Measurements from ENCODE around the gene MYLK4.
"Not testable (repeated sequence)": the region's sequence is repeated elsewhere in the genome, so short reads cannot be mapped to it uniquely, and the experiment has no call there.

The MYLK4 gene

DNA sequence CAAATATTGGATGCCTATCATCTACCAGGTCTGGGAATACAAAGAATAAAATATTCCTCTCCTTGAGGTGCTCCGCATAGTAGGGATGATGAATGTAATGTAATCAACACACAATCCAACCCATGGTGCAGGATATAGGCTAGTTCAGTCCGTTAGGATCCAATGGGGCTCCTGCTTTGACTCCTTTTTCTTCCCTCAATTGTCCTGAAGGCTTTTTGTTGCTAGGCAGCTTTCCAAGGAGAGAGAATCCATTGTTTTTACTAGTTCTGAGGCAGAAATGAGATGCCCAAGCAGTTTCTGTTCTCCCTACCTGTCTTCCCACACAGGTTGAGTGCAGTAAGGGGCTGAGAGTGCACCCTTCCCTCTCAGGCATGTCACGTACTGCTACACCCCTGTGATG is 26.5 kb upstream of the MYLK4 start:
- no peak for DNase-seq

DNA sequence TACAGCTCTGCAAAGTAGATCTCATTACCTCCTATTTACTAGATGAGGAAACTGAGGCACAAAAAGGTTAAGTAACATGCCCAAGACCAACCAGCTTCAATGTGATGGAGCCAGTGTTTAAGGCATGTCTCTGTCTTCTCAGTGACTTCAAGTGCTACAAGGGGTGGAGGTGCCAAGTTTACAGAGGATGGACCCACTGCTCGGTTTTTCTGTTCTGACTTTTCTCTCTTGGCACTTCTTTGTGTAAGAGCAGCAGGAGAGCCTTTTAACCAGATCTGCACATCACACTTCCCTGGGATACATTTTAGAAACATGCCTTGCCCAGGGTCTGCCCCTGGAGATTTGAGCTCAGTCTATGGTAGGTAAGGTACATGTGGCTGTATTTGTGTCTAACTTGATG is 24.3 kb upstream of the MYLK4 start:
- no peak for DNase-seq

DNA sequence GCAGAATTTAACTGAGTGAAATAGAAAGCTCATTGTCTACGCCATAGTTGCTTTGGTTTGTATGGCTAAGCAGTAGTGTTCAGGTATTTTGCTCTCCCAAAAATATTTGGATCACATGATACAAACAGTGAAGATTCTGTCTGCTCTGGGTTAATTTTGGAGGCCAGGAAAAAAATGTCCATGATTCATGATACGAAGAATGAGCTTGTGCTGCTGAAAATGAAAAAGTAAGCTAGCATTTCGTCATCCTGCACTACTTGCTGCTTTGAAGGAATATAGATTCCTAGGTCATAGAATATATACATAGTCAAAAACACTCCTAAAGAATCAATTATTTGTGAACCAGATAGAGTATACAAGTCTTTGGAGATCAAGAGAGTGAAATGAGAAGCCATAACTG is 22.7 kb upstream of the MYLK4 start:
- DNase-seq, result no peak

DNA sequence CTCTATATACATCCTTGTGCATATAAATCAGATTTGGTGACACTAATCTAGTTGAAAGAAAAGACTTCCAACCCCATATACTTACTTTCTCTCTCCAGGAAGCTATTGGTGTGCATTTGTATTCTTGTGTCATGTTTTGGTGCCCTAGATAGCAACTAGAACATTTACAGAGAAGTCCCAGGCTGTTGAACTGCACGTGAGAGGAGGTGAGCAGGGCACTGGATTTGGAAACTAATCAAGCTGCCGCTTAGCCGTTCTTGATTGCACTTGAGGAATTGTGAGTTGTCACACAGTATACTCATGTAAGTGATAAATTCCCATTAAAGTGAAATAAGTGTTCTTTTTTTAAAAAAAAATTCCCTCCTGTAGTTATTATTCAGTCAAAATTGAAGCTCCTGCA is 22.1 kb upstream of the MYLK4 start:
- no peak for DNase-seq

DNA sequence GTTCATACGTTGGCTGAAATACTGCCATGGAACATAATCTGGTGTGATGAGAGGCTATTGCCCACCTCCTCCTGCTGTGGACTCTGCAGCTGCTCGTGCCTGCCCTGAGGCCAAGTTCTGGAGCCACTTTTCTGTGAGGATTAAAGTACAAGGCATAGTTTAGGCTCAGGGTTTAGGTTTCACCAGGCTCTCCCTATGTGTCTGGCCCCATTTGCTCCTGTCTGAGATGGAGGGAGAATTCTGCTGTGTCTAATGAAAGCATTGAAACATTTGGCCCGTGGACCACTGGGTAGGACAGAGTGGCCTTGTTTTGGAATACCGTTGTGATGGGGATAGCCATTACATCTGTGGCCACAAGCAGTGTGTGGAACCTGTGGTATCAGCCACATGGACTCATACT is 20.4 kb upstream of the MYLK4 start:
- no peak for DNase-seq

DNA sequence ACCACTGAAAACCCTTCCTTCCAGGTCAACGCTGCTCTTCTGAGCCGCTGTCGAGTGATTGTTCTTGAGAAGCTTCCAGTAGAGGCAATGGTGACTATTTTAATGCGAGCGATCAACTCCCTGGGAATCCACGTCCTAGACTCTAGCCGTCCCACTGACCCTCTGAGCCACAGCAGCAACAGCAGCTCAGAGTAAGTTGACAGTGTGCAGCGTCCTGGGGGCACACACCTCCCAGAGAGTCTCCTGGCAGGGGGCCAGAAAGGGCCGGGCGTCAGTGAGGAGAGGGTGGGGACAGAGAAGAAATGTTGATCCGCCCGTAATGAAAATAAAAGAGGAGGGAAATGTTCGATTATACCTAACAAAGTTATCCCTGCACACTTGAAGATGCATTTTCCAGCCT is 19.4 kb upstream of the MYLK4 start:
- DNase-seq, result no peak

DNA sequence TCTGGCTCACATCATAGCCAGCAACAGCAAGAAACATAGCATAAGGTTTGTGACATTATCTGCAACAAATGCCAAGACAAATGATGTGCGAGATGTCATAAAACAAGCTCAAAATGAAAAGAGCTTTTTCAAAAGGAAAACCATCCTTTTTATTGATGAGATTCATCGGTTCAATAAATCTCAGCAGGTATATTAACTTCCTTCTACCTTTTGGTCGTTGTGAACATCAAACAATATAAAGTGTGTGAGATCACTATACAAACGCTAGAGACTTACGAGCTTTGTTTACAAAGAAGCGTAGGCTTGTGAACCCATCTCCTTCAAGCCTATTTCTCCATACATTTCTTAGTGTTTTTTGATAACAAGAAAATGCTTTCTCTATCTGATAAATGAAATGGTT is 18.0 kb upstream of the MYLK4 start:
- no peak for DNase-seq

DNA sequence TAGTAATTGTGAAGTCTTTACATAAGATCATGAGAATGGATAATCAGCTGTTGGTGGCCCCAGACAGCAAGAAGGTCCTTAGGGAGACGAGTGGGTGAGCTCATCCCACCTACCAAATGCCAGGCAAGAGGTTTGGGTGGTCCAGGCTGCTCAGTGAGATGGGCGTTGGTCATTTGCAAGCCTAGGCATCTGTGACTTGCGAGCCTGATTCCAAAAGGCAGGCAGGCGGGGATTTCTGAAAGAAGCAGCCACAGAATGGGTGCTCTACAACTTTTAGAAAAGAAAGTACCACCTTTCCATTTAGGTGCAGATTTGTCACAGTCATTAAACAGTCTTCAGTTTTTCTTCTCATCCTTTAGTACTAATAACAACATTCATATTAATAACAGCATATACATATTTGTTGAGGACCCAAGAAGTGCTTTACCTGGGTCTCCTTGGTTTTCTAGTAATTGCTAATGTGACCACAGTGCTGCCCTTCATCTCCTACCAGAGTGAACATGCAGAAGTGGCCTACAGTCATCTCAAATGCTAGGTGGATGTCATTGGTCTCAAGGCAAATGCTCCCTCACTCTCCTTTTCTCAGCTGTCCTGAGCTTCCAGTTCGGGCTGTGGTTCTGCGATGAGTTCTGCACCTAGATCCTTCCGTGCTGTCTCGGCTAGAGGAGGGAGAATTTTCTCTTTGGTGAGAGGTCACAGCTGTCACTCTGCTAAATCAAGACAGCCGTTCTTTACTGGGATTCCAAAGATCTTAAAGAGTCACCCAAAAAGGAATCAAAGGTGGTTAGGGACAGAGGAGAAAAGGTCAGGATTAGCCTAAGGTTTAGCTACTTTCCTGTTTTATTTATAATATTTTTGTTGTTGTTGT is 17.2 kb upstream of the MYLK4 start:
- peak; percentile 31 for DNase-seq

DNA sequence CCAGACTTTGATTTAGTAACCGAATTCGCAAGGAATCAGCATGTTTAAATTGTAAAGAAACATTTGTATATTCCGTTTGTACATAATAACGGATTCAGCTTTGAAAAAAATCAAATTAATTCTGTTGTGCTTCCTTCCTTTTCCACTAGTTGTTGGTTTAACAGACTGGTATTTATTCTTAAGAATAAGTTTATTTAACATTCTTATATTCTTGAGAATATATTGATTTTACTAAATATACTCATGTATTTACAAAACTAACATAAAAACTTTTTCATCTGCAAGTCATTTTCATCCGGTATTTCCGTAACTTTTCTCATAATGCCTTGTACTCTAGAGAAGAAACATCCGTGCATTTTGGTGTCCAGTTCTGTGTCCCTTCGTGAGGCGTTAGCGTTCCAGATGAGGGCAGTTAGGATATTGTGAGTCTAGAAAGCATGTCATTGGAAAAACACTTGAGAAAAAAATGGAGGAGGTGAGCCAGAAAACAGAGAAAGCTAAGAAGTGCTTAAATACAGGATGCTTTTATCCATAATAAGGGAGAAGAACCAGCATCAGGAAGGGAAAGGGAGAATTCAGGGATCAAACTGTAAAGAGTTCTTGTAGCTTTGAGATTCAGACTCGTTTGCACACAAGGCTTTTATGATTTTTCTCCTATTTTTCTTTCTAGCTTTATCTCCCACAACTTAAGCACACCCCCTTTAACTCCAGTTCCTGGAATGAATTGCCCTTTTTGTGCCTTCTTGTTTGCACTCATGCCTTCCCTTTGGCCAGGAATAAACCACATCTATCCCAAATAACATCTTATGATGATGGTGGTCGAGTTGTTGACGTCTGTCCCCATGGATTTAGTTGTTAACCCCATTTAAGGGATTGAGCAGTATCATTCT is 16.3 kb upstream of the MYLK4 start:
- no peak for DNase-seq

DNA sequence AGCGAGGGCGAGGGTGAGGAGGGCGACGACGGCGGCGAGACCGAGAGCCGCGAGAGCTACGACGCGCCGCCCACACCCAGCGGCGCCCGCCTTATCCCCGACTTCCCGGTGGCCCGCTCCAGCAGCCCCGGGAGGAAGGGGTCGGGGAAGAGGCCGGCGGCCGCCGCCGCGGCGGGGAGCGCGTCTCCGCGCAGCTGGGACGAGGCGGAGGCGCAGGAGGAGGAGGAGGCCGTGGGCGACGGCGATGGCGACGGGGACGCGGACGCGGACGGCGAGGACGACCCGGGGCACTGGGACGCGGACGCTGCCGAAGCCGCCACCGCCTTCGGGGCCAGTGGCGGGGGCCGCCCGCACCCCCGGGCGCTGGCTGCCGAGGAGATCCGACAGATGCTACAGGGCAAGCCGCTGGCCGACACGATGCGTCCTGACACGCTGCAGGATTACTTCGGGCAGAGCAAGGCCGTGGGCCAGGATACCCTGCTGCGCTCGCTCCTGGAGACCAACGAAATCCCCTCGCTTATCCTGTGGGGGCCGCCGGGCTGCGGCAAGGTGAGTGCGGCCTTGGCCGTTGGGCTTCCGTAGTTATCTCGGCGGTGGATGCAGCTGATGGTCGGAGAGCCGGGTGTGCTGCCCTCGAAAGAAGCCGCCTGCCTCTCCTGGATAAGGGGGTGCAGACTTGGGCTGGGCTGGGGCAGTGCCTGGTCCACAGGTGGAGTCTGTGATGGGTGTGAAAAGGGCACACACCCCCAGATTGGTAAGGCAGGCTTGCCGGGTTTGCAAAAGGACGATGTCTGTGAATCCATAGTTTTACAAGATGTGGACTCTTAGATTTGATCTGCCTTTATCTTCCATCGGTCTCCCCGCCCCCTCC is 15.4 kb upstream of the MYLK4 start:
- peak; percentile 33 for DNase-seq

DNA sequence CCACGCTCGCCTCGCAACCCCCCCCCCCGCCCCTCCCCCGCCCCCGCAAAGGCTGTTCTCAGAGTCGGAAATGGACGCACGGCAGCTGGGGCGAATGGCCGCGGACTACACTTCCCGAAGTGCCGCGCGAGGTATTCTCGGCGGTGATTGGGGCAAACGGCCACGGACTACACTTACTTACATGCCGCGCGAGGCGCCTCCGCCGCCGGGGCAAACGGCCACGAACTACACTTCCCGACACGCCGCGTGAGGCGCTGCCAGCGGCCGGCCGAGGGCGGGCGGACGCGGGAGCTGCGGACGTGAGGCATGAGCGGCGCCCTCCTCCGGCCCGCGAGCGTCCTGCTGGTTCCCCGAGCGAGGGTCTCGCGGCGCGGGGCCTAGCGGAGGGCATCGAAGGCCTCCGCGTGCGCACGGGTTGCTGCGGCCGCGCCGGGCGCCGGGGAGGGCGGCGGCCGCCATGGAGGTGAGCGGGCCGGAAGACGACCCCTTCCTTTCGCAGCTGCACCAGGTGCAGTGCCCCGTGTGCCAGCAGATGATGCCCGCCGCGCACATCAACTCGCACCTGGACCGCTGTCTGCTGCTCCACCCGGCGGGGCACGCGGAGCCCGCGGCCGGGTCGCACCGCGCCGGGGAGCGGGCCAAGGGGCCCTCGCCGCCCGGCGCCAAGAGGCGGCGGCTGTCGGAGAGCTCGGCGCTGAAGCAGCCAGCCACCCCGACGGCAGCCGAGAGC is 14.6 kb upstream of the MYLK4 start, which contains the start of gene WRNIP1:
Gene WRNIP1, plus strand, starts transcription at position 228 of the 730 bp plus-strand sequence. Its CDS starts 230 bp downstream, at position 458.
- peak; percentile 98 for DNase-seq

DNA sequence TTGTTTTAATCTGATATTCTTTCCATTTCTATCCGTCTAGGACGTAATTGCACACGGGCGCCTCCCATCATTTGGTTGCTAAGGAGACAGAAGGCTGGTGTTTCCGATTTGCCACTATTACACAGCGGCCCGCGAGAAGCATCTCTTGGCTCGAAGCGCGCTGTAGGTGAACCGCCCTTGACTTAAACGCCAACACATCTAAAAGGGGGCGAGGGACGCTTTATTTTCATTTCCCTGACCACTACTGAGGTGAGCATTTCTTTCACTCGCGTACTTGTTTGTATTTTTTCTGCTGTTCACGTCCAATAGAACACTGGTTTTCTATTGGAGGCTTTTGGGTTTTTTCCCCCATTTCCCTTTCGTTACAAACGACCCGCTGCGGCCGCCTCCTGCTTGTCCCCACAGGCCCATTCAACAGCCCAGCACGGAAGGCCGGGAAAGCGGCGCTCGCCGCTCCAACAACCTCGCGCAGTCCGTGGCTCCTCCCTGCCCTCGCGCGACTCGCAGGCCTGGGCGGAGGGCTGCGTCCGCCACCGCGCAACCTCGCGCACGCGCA is 14.0 kb upstream of the MYLK4 start:
- DNase-seq, result peak; percentile 65

DNA sequence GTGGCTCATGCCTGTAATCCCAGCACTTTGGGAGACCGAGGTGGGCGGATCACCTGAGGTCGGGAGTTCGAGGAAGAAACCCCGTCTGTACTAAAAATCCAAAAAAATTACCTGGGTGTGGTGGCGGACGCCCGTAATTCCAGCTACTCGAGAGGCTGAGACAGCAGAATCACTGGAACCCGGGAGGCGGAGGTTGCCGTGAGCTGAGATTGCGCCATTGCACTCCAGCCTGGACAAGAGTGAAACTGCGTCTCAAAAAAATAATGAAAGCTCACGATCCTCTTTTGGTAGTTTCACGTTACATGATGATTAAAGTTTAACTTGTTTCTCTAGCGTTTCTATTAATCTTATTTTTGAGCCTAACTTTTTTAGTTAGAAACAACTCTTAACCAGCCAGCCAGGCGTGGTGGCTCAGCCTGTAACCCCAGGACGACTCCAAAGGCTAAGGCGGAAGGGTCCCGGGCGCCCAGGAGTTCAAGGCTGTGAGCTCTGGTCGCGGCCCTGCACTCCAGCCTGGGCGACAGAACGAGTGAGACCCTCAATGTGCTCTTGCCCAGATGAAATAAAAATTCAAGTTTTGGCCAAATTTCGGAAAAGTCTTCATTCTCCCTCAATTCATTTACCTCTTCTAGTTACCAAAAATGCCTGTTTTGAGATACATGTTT is 13.3 kb upstream of the MYLK4 start:
- no peak for DNase-seq

DNA sequence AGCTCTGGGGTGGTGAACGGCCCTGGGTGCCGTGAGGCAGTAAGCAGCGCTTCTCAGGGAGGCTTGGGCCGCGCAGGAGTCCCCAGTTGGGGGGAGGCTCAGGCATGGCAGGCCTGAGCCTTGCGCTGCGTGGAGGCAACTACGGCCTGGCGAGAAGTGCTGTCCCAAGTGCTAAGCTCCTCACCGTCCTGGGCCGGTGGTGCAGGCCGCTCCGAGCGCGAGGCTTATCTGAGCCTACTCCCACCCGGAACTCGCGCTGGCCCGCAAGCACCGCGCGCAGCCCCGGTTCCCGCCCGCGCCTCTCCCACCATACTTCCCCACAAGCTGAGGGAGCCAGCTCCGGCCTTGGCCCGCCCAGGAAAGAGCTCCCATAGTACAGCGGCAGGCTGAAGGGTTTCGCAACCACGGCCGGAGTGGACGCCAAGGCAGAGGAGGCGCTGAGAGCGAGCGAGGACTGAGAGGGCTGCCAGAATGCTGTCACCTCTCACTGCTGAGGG is 12.7 kb upstream of the MYLK4 start:
- DNase-seq, result no peak

DNA sequence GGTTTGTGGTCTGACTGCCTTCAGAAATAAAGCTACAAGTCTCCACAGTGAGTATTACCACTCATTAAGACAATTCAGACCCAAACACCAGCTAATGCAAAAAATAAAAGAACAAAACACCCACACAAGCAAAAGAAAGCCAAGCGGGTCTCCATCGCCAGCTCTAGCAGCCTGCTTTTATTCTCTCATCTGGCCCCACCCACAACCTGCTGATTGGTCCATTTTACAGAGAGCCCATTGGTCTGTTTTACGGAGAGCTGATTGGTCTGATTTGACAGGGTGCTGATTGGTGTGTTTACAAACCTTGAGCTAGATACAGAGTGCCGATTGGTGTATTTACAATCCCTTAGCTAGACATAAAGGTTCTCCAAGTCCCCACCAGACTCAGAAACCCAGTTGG is 12.1 kb upstream of the MYLK4 start:
- not testable (repeated sequence) for DNase-seq

DNA sequence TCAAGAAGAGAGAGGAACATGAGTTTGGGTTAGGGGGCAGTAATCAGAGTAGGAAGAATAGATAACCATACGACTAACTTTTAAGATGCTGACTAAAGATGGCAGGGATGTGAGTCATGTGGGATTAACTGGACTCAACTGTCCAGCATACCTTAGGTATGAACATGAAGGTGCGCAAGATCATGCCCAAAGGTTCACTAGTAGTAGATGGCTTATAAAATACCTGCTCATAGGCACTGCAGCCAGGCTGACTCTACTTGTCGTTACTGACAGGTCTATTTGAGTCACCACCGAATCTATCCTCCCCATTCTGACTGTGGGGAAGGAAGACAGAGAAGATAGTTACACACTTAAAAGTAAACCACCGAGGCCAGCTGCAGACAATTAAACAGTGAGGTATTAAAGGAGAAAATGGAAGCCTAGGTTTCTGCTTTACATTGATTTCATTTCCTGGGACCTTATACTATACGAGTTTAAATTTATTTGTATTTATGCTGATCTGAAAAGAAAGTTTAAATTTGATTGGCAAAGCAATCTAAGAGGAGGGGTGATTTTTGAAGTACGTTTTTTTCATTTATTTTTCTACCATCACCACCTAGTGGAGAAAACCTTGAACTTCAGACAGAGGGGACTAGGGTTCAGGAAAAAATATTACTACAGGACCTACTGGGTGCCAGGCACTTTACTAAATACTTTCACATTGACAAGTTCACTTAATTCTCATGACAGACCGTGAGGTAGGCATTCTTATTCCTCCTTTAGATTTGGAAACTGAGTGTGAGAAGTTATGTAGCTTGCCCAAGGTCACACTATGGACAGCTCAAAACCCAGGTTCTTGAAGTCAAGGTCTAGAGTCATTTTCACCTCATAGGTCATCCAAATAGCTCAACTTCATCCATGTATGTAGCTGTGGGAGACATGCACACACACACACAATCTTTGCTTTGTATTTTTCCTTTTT is 10.4 kb upstream of the MYLK4 start:
- peak; percentile 46 for DNase-seq

DNA sequence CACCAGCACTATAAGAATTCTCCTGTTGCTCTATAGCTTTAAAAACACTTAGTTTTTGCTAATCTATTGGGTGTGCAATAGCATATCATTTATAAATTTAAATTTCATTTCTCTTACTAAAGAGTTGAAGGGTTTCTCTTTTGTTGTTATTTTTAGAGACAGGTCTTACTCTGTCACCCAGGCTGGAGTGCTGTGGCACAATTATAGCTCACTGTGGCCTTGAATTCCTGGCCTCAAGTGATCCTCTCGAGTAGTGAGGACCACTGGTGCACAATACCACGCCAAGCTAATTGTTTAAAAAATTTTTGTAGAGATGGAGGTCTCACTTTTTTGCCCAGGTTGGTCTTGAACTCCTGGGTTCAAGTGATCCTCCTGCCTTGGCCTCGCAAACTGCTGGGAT is 8.3 kb upstream of the MYLK4 start:
- no peak for DNase-seq

DNA sequence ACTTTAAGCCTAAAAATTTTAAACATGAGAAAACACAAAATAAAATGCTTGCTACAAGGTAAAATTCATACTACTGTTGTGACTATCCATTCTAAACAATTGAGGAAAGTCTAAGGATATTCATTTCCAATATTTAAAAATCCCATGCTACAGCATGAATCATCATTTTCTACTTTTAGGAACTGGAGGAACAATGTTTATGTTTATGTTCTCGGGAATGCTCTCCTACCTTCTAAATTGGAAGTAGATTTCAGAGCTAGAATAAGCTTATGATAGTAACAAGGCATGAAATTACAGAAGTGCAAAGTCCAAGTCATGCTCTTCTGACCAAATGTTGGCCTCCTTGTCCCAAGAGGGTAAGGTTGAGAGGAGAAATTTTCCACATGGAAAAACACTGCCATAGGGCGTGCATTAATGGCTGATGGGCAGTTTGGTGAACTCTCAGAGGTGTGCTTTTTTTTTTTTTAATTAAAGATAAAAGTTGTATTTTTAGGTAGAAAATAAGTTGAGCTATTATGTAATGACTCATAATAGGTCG is 6.0 kb upstream of the MYLK4 start:
- DNase-seq, result no peak

DNA sequence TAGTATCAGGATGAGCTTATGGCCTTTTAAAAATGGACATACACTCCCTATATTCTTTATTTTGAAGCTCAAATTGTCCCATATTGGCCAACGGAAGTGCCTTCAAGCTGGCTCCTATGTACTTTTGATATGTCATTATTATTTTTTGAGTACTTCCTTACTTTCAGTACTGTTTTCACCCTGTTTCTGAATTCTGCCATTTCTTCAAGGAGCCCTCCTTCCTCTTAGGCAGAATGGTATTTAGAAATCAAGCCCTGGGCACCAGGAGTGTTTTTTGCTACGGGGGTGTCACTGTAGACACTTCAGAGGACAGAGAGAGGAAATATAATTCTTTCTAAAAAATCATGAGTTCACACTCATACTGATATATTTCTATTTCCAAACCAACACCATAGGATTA is 5.5 kb upstream of the MYLK4 start:
- DNase-seq, result no peak

DNA sequence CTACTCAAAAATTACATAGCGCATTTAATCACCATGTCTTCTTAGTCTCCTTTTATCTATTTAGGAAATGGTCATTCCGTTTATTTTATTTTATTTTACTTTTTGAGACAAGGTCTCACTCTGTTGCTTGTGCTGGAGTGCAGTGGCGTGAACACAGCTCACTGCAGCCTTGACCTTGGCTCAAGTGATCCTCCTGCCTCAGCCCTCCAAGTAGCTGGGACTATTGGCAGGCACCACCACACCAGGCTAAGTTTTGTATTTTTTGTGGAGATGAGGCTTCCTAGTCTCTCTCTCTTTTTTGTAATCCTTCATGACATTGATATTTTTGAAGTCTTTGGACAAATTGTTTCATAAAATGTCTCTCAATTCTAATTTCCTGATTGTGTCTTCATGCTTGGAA is 4.7 kb upstream of the MYLK4 start:
- no peak for DNase-seq
